K562 (cell line): ENCODE data around the gene OR2V2. TPM values are rescaled to one million over a fixed set of nuclear protein-coding genes. Genes with fewer than 3 reads are reported as not detected.

ENCODE experiments used
- ARID4B ChIP-seq: sonication (generic); formaldehyde crosslinking; IDR thresholded peaks from 2 replicates; pipeline ENCODE4 v1.8.0; 2022; ENCODE audit warnings: mild to moderate bottlenecking, missing genetic modification reagents
- CEBPG ChIP-seq, 3 experiments: fragments of 200-800 bp in 1 of 3; sonication (Bioruptor generic) in 1 of 3; sonication (generic) in 1 of 3; formaldehyde crosslinking in 1 of 3; IDR thresholded peaks in 2 of 3; conservative IDR thresholded peaks in 1 of 3; 2 replicates each; pipeline versions ENCODE4 v1.6.1 to v1.8.0; 2016 to 2022; ENCODE audit warnings: missing compliant biosample characterization in 2 of 3, missing genetic modification characterization in 2 of 3, mild to moderate bottlenecking in 1 of 3, missing genetic modification reagents in 1 of 3
- CTBP1 ChIP-seq: fragments of 450-650 bp; IDR thresholded peaks from 2 replicates; pipeline ENCODE4 v1.6.1; 2016; ENCODE audit warnings: borderline replicate concordance
- FOXK1 ChIP-seq: sonication (generic); formaldehyde crosslinking; IDR thresholded peaks from 2 replicates; pipeline ENCODE4 v1.8.0; 2022; ENCODE audit warnings: missing genetic modification reagents, mild to moderate bottlenecking, borderline replicate concordance
- FOXM1 ChIP-seq, 2 experiments: fragments of 450-650 bp in 1 of 2; sonication (generic) in 1 of 2; formaldehyde crosslinking in 1 of 2; IDR thresholded peaks; 2 replicates each; pipeline versions ENCODE4 v1.6.1 to v1.9.0; 2017 to 2022; ENCODE audit warnings: low read depth in 2 of 2, mild to moderate bottlenecking in 2 of 2, missing genetic modification reagents in 1 of 2, moderate library complexity in 1 of 2
- HIVEP1 ChIP-seq: fragments of 250-450 bp; sonication (Bioruptor Pico); IDR thresholded peaks from 2 replicates; pipeline ENCODE4 v1.4.0; 2020; ENCODE audit warnings: mild to moderate bottlenecking
- HNRNPUL1 ChIP-seq: fragments of 200-400 bp; formaldehyde crosslinking; IDR thresholded peaks from 2 replicates; pipeline ENCODE4 v1.6.1; 2017; ENCODE audit warnings: low read length
- SETDB1 ChIP-seq: IDR thresholded peaks from one replicate; pipeline ENCODE4 v1.6.1; 2012; ENCODE audit warnings: low read length, control low read depth, inconsistent platforms
- TAL1 ChIP-seq: fragments of 450-650 bp; IDR thresholded peaks from 2 replicates; pipeline ENCODE4 v1.6.1; 2016; ENCODE audit warnings: mild to moderate bottlenecking
- ZBTB8A ChIP-seq: fragments of 450-650 bp; IDR thresholded peaks from 2 replicates; pipeline ENCODE4 v1.6.1; 2018; ENCODE audit warnings: mild to moderate bottlenecking, moderate library complexity; ENCODE audit not compliant: partially characterized antibody
- polyA plus RNA-seq, 8 experiments: library from polyadenylated mRNA; depleted of rRNA in 4 of 8; stranded (reverse) in 5 of 8; unstranded in 3 of 8; fragments of >200 nt; fragmentation: Nextera tagmentation in 2 of 8; fragmentation: Illumina TruSeq in 1 of 8; extraction: Ambion mirVana in 2 of 8; extraction: Trizol in 1 of 8; gene quantifications; 2 replicates each; pipeline versions ENCODE4 v1.2.1 to v1.2.3, GENCODE V29; 2011 to 2014; ENCODE audit warnings: inconsistent platforms in 1 of 8, missing spikeins in 1 of 8
- total RNA-seq, 7 experiments: library from RNA; depleted of rRNA in 6 of 7; stranded (reverse); fragments of >200 nt in 6 of 7; fragmentation: Illumina TruSeq in 2 of 7; extraction: Trizol in 2 of 7; gene quantifications; 2 replicates each; pipeline versions ENCODE4 v1.2.1 to v1.2.3, GENCODE V29; 2011 to 2021; ENCODE audit warnings: low replicate concordance in 1 of 7
- TF ChIP-seq, protein P1 (sequence below): fragments of 200-800 bp; sonication (Bioruptor generic); IDR thresholded peaks from 2 replicates; pipeline ENCODE4 v1.6.1; 2017; ENCODE audit warnings: missing genetic modification characterization, missing compliant biosample characterization
- TF ChIP-seq, protein P2 (sequence below), 2 experiments: IDR thresholded peaks; 2 replicates each; pipeline ENCODE4 v1.6.1; 2012; ENCODE audit warnings: improper control_type of control experiment in 2 of 2, low read depth in 2 of 2, low read length in 2 of 2, borderline replicate concordance in 1 of 2
- TF ChIP-seq, protein P3 (sequence below): fragments of 450-650 bp; IDR thresholded peaks from 2 replicates; pipeline ENCODE4 v1.6.1; 2018; ENCODE audit warnings: mild to moderate bottlenecking, low read depth; ENCODE audit not compliant: partially characterized antibody

Gene OR2V2
- total and polyA plus RNA-seq, 9 of the 15 experiments (the other 6 are each of a cell fraction or from before 2014, with no cell fraction given): 0.01 TPM; not detected in 8

GRCh38 chr5:181170237-181170825, 22.9 kb downstream of the OR2V2 start (continued):
- TF ChIP-seq CEBPG (CRISPR knock-in tag; IDR thresholded peaks at IDR 0.05) (peak; percentile 52; the same call in 1 of the 2 replicates), CEBPG (tag; conservative IDR thresholded peaks at IDR 0.05 in 1 of 2, IDR thresholded peaks at IDR 0.05 in 1 of 2) (no peak), HNRNPUL1 (no peak), FOXK1 (CRISPR knock-in tag) (no peak), CTBP1 (0 out of 2 replicates have a peak, but pooled peaks have one; percentile 2), HIVEP1 (CRISPR knock-in tag) (no peak), SETDB1 (no peak), ARID4B (CRISPR knock-in tag) (0 out of 2 replicates have a peak, but pooled peaks have one; percentile 7), ZBTB8A (no peak), FOXM1 (IDR thresholded peaks at IDR 0.05; ENCODE audit: low read depth) (no peak), FOXM1 (CRISPR knock-in tag; IDR thresholded peaks at IDR 0.05; ENCODE audit: low read depth) (no peak), TAL1 (no peak)
- TF ChIP-seq, protein P1, sequence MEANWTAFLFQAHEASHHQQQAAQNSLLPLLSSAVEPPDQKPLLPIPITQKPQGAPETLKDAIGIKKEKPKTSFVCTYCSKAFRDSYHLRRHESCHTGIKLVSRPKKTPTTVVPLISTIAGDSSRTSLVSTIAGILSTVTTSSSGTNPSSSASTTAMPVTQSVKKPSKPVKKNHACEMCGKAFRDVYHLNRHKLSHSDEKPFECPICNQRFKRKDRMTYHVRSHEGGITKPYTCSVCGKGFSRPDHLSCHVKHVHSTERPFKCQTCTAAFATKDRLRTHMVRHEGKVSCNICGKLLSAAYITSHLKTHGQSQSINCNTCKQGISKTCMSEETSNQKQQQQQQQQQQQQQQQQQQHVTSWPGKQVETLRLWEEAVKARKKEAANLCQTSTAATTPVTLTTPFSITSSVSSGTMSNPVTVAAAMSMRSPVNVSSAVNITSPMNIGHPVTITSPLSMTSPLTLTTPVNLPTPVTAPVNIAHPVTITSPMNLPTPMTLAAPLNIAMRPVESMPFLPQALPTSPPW (CRISPR knock-in tag): no peak
- TF ChIP-seq, protein P2, sequence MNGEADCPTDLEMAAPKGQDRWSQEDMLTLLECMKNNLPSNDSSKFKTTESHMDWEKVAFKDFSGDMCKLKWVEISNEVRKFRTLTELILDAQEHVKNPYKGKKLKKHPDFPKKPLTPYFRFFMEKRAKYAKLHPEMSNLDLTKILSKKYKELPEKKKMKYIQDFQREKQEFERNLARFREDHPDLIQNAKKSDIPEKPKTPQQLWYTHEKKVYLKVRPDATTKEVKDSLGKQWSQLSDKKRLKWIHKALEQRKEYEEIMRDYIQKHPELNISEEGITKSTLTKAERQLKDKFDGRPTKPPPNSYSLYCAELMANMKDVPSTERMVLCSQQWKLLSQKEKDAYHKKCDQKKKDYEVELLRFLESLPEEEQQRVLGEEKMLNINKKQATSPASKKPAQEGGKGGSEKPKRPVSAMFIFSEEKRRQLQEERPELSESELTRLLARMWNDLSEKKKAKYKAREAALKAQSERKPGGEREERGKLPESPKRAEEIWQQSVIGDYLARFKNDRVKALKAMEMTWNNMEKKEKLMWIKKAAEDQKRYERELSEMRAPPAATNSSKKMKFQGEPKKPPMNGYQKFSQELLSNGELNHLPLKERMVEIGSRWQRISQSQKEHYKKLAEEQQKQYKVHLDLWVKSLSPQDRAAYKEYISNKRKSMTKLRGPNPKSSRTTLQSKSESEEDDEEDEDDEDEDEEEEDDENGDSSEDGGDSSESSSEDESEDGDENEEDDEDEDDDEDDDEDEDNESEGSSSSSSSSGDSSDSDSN (IDR thresholded peaks at IDR 0.05; ENCODE audit: borderline replicate concordance in 1 of 2, low read depth in 2 of 2, low read length in 2 of 2): no peak
- TF ChIP-seq, protein P3, sequence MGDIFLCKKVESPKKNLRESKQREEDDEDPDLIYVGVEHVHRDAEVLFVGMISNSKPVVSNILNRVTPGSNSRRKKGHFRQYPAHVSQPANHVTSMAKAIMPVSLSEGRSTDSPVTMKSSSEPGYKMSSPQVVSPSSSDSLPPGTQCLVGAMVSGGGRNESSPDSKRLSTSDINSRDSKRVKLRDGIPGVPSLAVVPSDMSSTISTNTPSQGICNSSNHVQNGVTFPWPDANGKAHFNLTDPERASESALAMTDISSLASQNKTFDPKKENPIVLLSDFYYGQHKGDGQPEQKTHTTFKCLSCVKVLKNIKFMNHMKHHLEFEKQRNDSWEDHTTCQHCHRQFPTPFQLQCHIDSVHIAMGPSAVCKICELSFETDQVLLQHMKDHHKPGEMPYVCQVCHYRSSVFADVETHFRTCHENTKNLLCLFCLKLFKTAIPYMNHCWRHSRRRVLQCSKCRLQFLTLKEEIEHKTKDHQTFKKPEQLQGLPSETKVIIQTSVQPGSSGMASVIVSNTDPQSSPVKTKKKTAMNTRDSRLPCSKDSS: no peak
